Activated T-cell treated with anti-CD3 and anti-CD28 coated beads, Interleukin-2, amount 50 U/mL, for 24 hours (primary cell): ENCODE data around the gene ENO3.

ENCODE experiments used
- DNase-seq: peaks from one replicate; pipeline ENCODE4 v3.0.0-alpha.2; 2020
- H3K27ac Mint-ChIP-seq: 2 replicates; pipeline ENCODE4 v1.8.0; 2020; ENCODE audit warnings: mild to moderate bottlenecking, mixed read lengths
- H3K27me3 Mint-ChIP-seq: 2 replicates; pipeline ENCODE4 v1.8.0; 2020; ENCODE audit warnings: mixed read lengths
- H3K36me3 Mint-ChIP-seq: 2 replicates; pipeline ENCODE4 v1.8.0; 2020; ENCODE audit warnings: low read depth, mixed read lengths
- H3K4me1 Mint-ChIP-seq: 2 replicates; pipeline ENCODE4 v1.8.0; 2020; ENCODE audit warnings: low read depth, mixed read lengths
- H3K4me3 Mint-ChIP-seq: 2 replicates; pipeline ENCODE4 v1.8.0; 2020; ENCODE audit warnings: mild to moderate bottlenecking, moderate library complexity, mixed read lengths
- H3K9me3 Mint-ChIP-seq: 2 replicates; pipeline ENCODE4 v1.8.0; 2020; ENCODE audit warnings: mixed read lengths

The ENO3 gene

GRCh38 chr17:4951486-4951885 is 567 bp downstream of the ENO3 start:
- DNase-seq, result no peak
- peaks cover 26% of the 10 kb centered on the region for H3K36me3 Mint-ChIP-seq
- H3K27ac Mint-ChIP-seq, result peak overlapping the region; percentile 96
- H3K27me3 Mint-ChIP-seq, result no peaks in the 10 kb centered on the region
- peak overlapping the region; percentile 94 for H3K4me3 Mint-ChIP-seq
- H3K9me3 Mint-ChIP-seq, result no peaks in the 10 kb centered on the region
- peaks cover 18% of the 10 kb centered on the region for H3K4me1 Mint-ChIP-seq

DNA sequence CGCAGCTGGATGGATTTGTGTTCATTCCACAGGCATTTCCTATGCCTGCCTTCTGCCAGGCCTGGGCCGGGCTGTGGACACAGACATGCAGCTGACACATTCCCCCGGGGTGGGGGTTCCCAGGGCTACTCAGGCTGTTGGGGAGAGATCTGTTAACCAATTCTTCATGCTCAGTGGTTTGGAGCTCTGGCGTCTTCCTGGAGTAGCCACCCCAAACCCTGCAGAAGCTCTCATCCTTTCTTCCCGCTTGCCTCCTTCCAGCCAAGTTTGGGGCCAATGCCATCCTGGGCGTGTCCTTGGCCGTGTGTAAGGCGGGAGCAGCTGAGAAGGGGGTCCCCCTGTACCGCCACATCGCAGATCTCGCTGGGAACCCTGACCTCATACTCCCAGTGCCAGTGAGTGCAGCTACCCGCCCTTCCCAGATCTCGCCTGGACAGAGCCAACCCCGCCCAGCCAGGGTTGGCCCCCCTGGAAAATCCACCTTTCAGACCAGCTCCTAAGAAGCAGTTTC is 2.6 kb downstream of the ENO3 start:
- H3K4me1 Mint-ChIP-seq, result peaks cover 17% of the 10 kb centered on the region
- H3K27ac Mint-ChIP-seq, result no peak overlapping the region
- H3K4me3 Mint-ChIP-seq, result no peak overlapping the region
- DNase-seq, result no peak
- H3K36me3 Mint-ChIP-seq, result peaks cover 21% of the 10 kb centered on the region
- no peaks in the 10 kb centered on the region for H3K9me3 Mint-ChIP-seq
- H3K27me3 Mint-ChIP-seq, result no peaks in the 10 kb centered on the region

DNA sequence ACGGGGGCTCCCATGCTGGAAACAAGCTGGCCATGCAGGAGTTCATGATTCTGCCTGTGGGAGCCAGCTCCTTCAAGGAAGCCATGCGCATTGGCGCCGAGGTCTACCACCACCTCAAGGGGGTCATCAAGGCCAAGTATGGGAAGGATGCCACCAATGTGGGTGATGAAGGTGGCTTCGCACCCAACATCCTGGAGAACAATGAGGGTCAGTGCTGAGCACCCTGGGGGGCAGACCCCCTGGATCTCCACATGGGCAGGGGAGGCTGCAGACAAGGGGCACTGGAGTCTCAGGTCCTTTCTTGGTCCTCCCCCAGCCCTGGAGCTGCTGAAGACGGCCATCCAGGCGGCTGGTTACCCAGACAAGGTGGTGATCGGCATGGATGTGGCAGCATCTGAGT is 4.2 kb downstream of the ENO3 start:
- Mint-ChIP-seq H3K4me1 (peaks cover 17% of the 10 kb centered on the region), H3K27me3 (no peaks in the 10 kb centered on the region), H3K9me3 (no peaks in the 10 kb centered on the region), H3K4me3 (no peak overlapping the region), H3K36me3 (peaks cover 34% of the 10 kb centered on the region), H3K27ac (no peak overlapping the region)
- no peak for DNase-seq

DNA sequence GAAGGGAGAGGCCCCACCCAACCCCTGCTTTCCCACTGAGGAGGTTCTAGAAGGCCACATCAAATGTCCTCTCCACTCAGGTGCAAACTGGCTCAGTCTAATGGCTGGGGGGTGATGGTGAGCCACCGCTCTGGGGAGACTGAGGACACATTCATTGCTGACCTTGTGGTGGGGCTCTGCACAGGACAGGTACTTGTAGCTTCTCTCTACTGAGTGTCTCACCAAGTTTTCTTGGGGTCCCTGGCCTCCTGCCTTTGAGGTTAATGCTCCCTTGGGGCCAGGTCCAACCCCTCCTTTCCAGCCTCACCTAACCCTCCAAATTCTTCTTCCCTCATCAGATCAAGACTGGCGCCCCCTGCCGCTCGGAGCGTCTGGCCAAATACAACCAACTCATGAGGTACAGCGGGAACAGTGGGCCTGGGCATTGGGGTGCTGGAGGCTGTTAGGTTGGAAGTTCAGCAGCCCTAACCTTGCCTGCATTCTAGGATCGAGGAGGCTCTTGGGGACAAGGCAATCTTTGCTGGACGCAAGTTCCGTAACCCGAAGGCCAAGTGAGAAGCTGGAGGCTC is 5.7 kb downstream of the ENO3 start:
- peak; percentile 58 for DNase-seq
- Mint-ChIP-seq H3K4me3 (no peak overlapping the region), H3K27ac (no peak overlapping the region)

DNA sequence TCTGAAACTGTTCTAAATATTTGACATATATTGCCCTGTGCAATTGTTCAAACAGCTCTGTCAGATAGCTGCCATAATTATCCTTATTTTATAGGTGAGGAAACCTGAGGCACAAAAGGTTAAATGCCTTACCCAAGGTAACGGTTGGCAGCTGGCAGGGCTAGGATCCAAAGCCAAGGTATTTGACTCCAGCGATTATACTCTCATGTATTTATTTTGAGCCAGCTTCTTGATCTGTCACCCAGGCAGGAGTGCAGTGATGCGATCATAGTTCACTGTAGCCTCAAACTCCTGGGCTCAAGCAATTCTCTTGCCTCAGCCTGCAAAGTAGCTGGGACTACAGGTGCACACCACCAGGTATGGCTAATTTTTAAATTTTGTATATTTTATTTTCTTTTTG is 7.2 kb downstream of the ENO3 start:
- peaks cover 2% of the 10 kb centered on the region for H3K4me1 Mint-ChIP-seq
- H3K9me3 Mint-ChIP-seq, result no peaks in the 10 kb centered on the region
- H3K27ac Mint-ChIP-seq, result no peak overlapping the region
- H3K4me3 Mint-ChIP-seq, result no peak overlapping the region
- H3K27me3 Mint-ChIP-seq, result no peaks in the 10 kb centered on the region
- DNase-seq, result no peak
- peaks cover 42% of the 10 kb centered on the region for H3K36me3 Mint-ChIP-seq

More for the DNA sequence above, 5.7 kb downstream of the ENO3 start:
- peaks cover 2% of the 10 kb centered on the region for H3K4me1 Mint-ChIP-seq
- H3K36me3 Mint-ChIP-seq, result peaks cover 39% of the 10 kb centered on the region
- no peaks in the 10 kb centered on the region for H3K27me3 Mint-ChIP-seq
- no peaks in the 10 kb centered on the region for H3K9me3 Mint-ChIP-seq

GRCh38 chr17:4959261-4959965 is 8.5 kb downstream of the ENO3 start:
- Mint-ChIP-seq H3K27me3 (no peaks in the 10 kb centered on the region), H3K9me3 (no peaks in the 10 kb centered on the region), H3K4me3 (no peak overlapping the region), H3K36me3 (peaks cover 49% of the 10 kb centered on the region), H3K4me1 (peaks cover 2% of the 10 kb centered on the region), H3K27ac (peak overlapping the region; percentile 58)
- no peak for DNase-seq

- no peaks in the 10 kb centered on the region for H3K9me3 Mint-ChIP-seq
- DNase-seq, result no peak
- no peaks in the 10 kb centered on the region for H3K27me3 Mint-ChIP-seq
- H3K4me3 Mint-ChIP-seq, result no peak overlapping the region
- peaks cover 56% of the 10 kb centered on the region for H3K36me3 Mint-ChIP-seq
- H3K27ac Mint-ChIP-seq, result peak overlapping the region; percentile 22
- peaks cover 6% of the 10 kb centered on the region for H3K4me1 Mint-ChIP-seq
Measured at GRCh38 chr17:4960279-4960922, 9.5 kb downstream of the ENO3 start.

DNA sequence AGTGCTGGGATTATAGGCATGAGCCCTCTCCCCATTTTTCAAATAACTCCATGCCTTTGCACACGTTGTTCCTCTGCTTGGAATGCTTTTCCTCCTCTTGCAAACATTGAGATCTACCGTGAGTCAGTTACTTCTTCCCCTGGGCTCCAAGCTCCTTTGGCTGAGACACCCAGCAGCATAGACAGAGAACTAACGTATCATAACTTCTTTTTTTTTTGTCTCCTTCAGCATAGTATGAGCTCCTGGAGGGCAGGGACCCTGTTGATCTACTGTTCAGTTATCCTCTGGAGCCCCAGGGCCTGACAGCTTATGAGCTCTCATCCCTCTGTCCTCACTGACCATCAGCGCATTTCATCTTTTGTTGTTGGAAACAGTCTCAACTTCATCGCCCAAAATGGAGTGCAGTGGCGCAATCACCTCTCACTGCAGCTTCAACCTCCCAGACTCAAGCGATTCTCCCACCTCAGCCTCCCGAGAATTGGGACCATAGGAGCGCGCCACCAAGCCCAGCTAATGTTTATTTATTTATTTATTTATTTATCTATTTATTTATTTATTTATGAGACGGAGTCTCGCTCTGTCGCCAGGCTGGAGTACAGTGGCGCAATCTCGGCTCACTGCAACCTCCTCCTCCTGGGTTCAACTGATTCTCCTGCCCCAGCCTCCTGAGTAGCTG is 14.5 kb downstream of the ENO3 start:
- Mint-ChIP-seq H3K27me3 (no peaks in the 10 kb centered on the region), H3K9me3 (peaks cover 5% of the 10 kb centered on the region), H3K36me3 (peaks cover 24% of the 10 kb centered on the region), H3K27ac (peak overlapping the region; percentile 53), H3K4me1 (peaks cover 33% of the 10 kb centered on the region), H3K4me3 (peak overlapping the region; percentile 46)
- no peak for DNase-seq

DNA sequence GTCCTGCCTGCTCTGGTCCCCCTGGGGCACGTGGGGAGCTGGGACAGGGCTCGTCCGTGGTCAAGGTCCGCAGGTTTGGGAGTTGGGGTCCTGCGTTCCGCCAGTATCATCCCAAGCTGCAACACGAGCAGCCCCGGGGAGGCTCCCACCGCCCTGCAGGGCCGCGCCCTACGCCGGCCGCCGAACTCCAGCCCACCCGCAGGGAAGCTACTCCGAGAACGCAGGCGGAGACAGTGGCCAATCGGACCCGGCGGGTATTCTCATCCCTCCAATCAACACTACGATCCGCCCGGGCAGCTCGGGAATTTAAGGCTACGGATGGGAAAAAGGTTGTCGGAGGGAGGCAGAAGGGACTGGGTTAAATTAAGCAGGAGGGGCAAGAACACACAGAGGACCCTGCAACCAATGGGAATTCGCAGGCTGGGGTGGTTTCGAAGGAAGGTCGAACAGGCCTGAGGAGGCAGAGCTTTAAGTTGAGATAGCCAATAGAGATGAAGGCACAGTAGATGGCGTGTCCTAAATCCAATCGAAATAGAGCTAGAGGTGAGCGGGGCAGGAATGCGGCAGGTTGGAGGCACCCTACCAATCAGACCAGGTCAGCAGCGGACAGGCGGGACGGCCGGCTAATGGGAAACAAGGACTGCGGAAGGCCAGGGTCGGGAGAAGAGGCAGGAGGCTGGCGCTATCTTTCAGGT is 16.1 kb downstream of the ENO3 start:
- H3K9me3 Mint-ChIP-seq, result peaks cover 5% of the 10 kb centered on the region
- peaks cover 17% of the 10 kb centered on the region for H3K36me3 Mint-ChIP-seq
- no peak overlapping the region for H3K27ac Mint-ChIP-seq
- H3K27me3 Mint-ChIP-seq, result no peaks in the 10 kb centered on the region
- H3K4me3 Mint-ChIP-seq, result no peak overlapping the region
- DNase-seq, result no peak
- peaks cover 43% of the 10 kb centered on the region for H3K4me1 Mint-ChIP-seq

DNA sequence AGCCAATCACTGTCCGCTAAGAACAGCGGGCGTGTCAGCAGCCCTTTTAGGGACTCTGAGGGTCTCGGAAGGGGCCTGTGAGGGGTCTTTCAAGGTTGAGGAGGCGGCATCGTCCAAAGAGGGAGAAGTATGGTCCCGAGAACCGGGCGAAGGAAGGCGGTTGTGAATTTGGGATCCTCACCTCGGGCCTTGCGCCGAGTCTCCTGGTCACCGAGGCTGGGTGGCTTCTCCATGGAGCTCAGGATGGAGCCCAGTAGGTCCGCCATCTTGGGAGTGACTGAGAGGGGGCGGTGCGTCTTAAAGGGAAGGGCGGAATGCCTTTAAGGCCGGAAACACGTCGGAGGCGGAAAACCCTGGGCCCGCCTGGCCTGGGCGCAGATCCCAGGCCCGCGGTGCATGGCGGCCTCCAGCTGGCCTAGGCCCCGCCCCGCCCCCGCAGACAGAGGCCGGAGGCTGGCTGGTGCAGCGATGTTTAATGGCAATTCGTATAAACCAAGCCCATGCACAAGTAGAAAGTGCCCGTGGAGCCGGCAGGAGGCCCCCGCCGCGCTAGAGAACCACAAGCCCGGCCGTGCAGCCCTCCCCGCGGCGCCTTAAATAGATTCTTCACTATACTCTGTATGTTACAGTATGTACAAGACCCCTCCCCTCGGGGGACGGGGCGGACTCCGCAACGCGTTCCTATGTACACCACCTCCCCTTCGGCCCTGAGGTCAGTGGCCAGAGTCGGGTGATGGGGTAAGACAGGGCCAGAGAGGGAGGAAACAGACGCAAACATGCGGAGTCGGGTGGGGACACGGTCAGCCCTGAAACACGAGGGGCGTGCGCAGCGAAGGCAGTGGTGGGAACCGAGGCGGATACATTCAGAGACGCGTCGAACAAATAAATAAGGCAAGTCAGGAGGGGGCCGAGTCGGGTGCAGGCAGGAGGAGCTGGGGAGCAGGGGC is 16.9 kb downstream of the ENO3 start, which contains the start of gene SPAG7:
TSS of gene SPAG7 (minus strand) at position 279 of the 947 bp plus-strand sequence. CDS start at position 266, 13 bp downstream.
- peak; percentile 98 for DNase-seq
- Mint-ChIP-seq H3K27ac (no peak within 1 kb of the TSS), H3K9me3 (peaks cover 5% of the 10 kb centered on the region), H3K4me3 (no peak within 1 kb of the TSS), H3K27me3 (no peaks in the 10 kb centered on the region), H3K36me3 (peaks cover 17% of the 10 kb centered on the region), H3K4me1 (peaks cover 43% of the 10 kb centered on the region)

- H3K4me1 Mint-ChIP-seq, result peaks cover 43% of the 10 kb centered on the region
- no peaks in the 10 kb centered on the region for H3K27me3 Mint-ChIP-seq
- peak; percentile 73 for DNase-seq
- H3K9me3 Mint-ChIP-seq, result peaks cover 5% of the 10 kb centered on the region
- H3K27ac Mint-ChIP-seq, result no peak overlapping the region
- no peak overlapping the region for H3K4me3 Mint-ChIP-seq
- peaks cover 15% of the 10 kb centered on the region for H3K36me3 Mint-ChIP-seq
Measured at GRCh38 chr17:4968486-4969046, 17.6 kb downstream of the ENO3 start.

DNA sequence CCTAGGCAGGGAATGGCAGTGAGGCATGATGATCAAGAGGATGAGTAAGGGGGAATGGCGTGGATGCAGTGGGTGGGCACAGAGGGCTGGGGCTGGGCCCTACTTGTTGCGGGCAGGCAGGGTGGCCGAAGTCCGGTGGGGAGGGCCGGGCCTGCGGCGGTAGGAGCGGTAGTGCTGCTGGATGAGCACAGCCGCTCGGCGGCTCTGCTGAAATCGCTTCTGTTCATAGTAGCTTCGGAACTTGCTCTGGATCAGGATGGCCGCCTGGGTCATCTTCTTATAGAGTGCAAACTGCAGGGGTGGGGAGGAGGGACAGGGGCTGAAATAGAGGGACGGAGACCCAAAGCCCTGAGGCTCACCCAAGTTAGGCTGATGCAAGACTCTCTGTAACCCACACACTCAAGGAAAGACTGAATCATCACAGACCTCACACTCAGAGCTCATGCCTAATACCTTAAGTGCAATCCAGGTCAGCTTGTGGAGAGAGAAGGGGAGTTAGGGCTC is 18.2 kb downstream of the ENO3 start:
- H3K4me3 Mint-ChIP-seq, result no peak overlapping the region
- no peaks in the 10 kb centered on the region for H3K27me3 Mint-ChIP-seq
- peak; percentile 78 for DNase-seq
- peaks cover 5% of the 10 kb centered on the region for H3K9me3 Mint-ChIP-seq
- H3K36me3 Mint-ChIP-seq, result peaks cover 10% of the 10 kb centered on the region
- H3K27ac Mint-ChIP-seq, result no peak overlapping the region
- peaks cover 43% of the 10 kb centered on the region for H3K4me1 Mint-ChIP-seq
